ENCODE data around the gene GREB1.

GREB1 gene

GRCh38 chr2:11546072-11546471 is 12.2 kb downstream of the GREB1 start:
- Histone ChIP-seq H3K9me3 (no peaks in the 10 kb centered on the region), H3K27ac (no peak overlapping the region), H3K4me3 (ENCODE audit: low read depth in 1 of 2, low read length in 1 of 2) (no peak overlapping the region), H3K36me3 (no peaks in the 10 kb centered on the region), H3K27me3 (peaks cover 39% of the 10 kb centered on the region), H3K4me1 (ENCODE audit: control insufficient read depth in 1 of 2, insufficient read depth in 1 of 2, low read depth in 1 of 2, low read length in 1 of 2) (no peaks in the 10 kb centered on the region)
- no peak for TF ChIP-seq CTCF (IDR thresholded peaks at IDR 0.05)

- TF ChIP-seq CTCF (IDR thresholded peaks at IDR 0.05): no peak
These were observed 14.2 kb downstream of the GREB1 start for GRCh38 chr2:11547912-11548497.

GRCh38 chr2:11550302-11550701 is 16.5 kb downstream of the GREB1 start:
- Histone ChIP-seq H3K4me1 (ENCODE audit: control insufficient read depth in 1 of 2, insufficient read depth in 1 of 2, low read depth in 1 of 2, low read length in 1 of 2) (peaks cover 14% of the 10 kb centered on the region in 2 experiments), H3K4me3 (ENCODE audit: low read depth in 1 of 2, low read length in 1 of 2) (no peak overlapping the region), H3K27ac (no peak overlapping the region), H3K27me3 (peaks cover 43% of the 10 kb centered on the region), H3K36me3 (no peaks in the 10 kb centered on the region), H3K9me3 (no peaks in the 10 kb centered on the region)
- no peak for TF ChIP-seq CTCF (IDR thresholded peaks at IDR 0.05)

More at GRCh38 chr2:11547912-11548497, 14.2 kb downstream of the GREB1 start:
- Histone ChIP-seq H3K4me3 (ENCODE audit: low read depth in 1 of 2, low read length in 1 of 2) (no peak overlapping the region), H3K27ac (no peak overlapping the region), H3K4me1 (ENCODE audit: control insufficient read depth in 1 of 2, insufficient read depth in 1 of 2, low read depth in 1 of 2, low read length in 1 of 2) (no peaks in the 10 kb centered on the region), H3K36me3 (no peaks in the 10 kb centered on the region), H3K9me3 (no peaks in the 10 kb centered on the region), H3K27me3 (peaks cover 36% of the 10 kb centered on the region)

- Histone ChIP-seq H3K27ac (no peak overlapping the region), H3K9me3 (no peaks in the 10 kb centered on the region), H3K4me3 (ENCODE audit: low read depth in 1 of 2, low read length in 1 of 2) (no peak overlapping the region), H3K36me3 (no peaks in the 10 kb centered on the region), H3K27me3 (peaks cover 50% of the 10 kb centered on the region), H3K4me1 (ENCODE audit: control insufficient read depth in 1 of 2, insufficient read depth in 1 of 2, low read depth in 1 of 2, low read length in 1 of 2) (peaks cover 14% of the 10 kb centered on the region in 2 experiments)
- no peak for TF ChIP-seq CTCF (IDR thresholded peaks at IDR 0.05)
These were observed 17.2 kb downstream of the GREB1 start for GRCh38 chr2:11550901-11551568.

- TF ChIP-seq CTCF (IDR thresholded peaks at IDR 0.05): no peak
- no peak overlapping the region for H3K27ac ChIP-seq
- H3K4me1 ChIP-seq (ENCODE audit: control insufficient read depth in 1 of 2, insufficient read depth in 1 of 2, low read depth in 1 of 2, low read length in 1 of 2): peaks cover 14% of the 10 kb centered on the region in 2 experiments
- peaks cover 57% of the 10 kb centered on the region for H3K27me3 ChIP-seq
- H3K9me3 ChIP-seq: no peaks in the 10 kb centered on the region
- no peak overlapping the region for H3K4me3 ChIP-seq (ENCODE audit: low read depth in 1 of 2, low read length in 1 of 2)
- no peaks in the 10 kb centered on the region for H3K36me3 ChIP-seq
These were observed 17.9 kb downstream of the GREB1 start for GRCh38 chr2:11551569-11552259.
